Colonic mucosa (tissue), 4 donors: ENCODE data around the gene TAGLN. TPM values are rescaled to one million over a fixed set of nuclear protein-coding genes. Genes with fewer than 3 reads are reported as not detected.

Experiments
- DNase-seq: peaks from one replicate; pipeline ENCODE4 v3.0.0-alpha.2; 2020
- H3K27ac ChIP-seq: fragments of 200-600 bp; one replicate; pipeline ENCODE4 v1.8.0; 2021
- H3K27me3 ChIP-seq: fragments of 200-600 bp; one replicate; pipeline ENCODE4 v1.8.0; 2021
- H3K36me3 ChIP-seq: fragments of 200-600 bp; one replicate; pipeline ENCODE4 v1.8.0; 2021
- H3K4me1 ChIP-seq: fragments of 200-600 bp; one replicate; pipeline ENCODE4 v1.8.0; 2021; ENCODE audit warnings: mild to moderate bottlenecking
- H3K4me3 ChIP-seq: fragments of 200-600 bp; one replicate; pipeline ENCODE4 v1.8.0; 2021
- H3K9ac ChIP-seq, 2 donors: one replicate each; pipeline ENCODE4 v1.7.0; 2013; ENCODE audit warnings: control low read depth in 2 of 2, low read depth in 2 of 2, low read length in 2 of 2
- H3K9me3 ChIP-seq: fragments of 200-600 bp; one replicate; pipeline ENCODE4 v1.8.0; 2021
- CTCF ChIP-seq: fragments of 200-600 bp; IDR thresholded peaks from one replicate; pipeline ENCODE4 v1.8.0; 2022; ENCODE audit warnings: antibody characterized with exemption, mild to moderate bottlenecking
- intact Hi-C: fragments of 100-400 bp; cut with DNase I; formaldehyde crosslinking; loops from one replicate; pipeline ENCODE4 v1.14.1; 2022
- total RNA-seq, 2 donors: library from RNA; stranded (reverse); fragmentation: NEBNext Ultra II Directional in 1 of 2; extraction: Animal tissue kit (Norgen Biotek cat#: 25700) in 1 of 2; gene quantifications; one replicate each; pipeline ENCODE4 v1.2.1, GENCODE V29; 2021
- donor health status: healthy.
- donor health status: DM: no; HTN: no; CAD: no.
- donor health status: DM: no; HTN: no; CAD: no.

TAGLN gene
- total RNA-seq, 2 donors from 2014 or later, result 86.8 to 989 TPM

GRCh38 chr11:117160826-117161225 is 38.3 kb upstream of the TAGLN start:
- Histone ChIP-seq H3K27me3 (no peaks in the 10 kb centered on the region), H3K4me3 (no peak overlapping the region), H3K27ac (no peak overlapping the region), H3K9ac (no peak overlapping the region), H3K36me3 (peaks cover 20% of the 10 kb centered on the region), H3K9me3 (no peaks in the 10 kb centered on the region), H3K4me1 (no peaks in the 10 kb centered on the region)
- no peak for DNase-seq
- intact Hi-C loops, result no loop called here
- no peak for TF ChIP-seq CTCF

GRCh38 chr11:117166491-117166890 is 32.7 kb upstream of the TAGLN start:
- Histone ChIP-seq H3K27ac (no peak overlapping the region), H3K9me3 (no peaks in the 10 kb centered on the region), H3K4me3 (no peak overlapping the region), H3K36me3 (peaks cover 20% of the 10 kb centered on the region), H3K27me3 (no peaks in the 10 kb centered on the region), H3K9ac (no peak overlapping the region), H3K4me1 (no peaks in the 10 kb centered on the region)
- no peak for TF ChIP-seq CTCF
- no peak for DNase-seq
- intact Hi-C loops, result no loop called here

GRCh38 chr11:117169736-117170135 is 29.4 kb upstream of the TAGLN start:
- H3K4me3 ChIP-seq, result no peak overlapping the region
- no peak overlapping the region for H3K9ac ChIP-seq
- H3K4me1 ChIP-seq, result no peaks in the 10 kb centered on the region
- intact Hi-C loops, result no loop called here
- peaks cover 6% of the 10 kb centered on the region for H3K36me3 ChIP-seq
- TF ChIP-seq CTCF, result no peak
- no peaks in the 10 kb centered on the region for H3K9me3 ChIP-seq
- H3K27me3 ChIP-seq, result no peaks in the 10 kb centered on the region
- no peak for DNase-seq
- H3K27ac ChIP-seq, result no peak overlapping the region

GRCh38 chr11:117170210-117170609 is 29.0 kb upstream of the TAGLN start:
- no peak for TF ChIP-seq CTCF
- Histone ChIP-seq H3K4me3 (no peak overlapping the region), H3K4me1 (no peaks in the 10 kb centered on the region), H3K9ac (no peak overlapping the region), H3K27ac (no peak overlapping the region), H3K36me3 (peaks cover 4% of the 10 kb centered on the region), H3K27me3 (no peaks in the 10 kb centered on the region), H3K9me3 (no peaks in the 10 kb centered on the region)
- intact Hi-C loops, result no loop called here
- no peak for DNase-seq

- Histone ChIP-seq H3K27me3 (no peaks in the 10 kb centered on the region), H3K4me1 (no peaks in the 10 kb centered on the region), H3K27ac (no peak overlapping the region), H3K36me3 (no peaks in the 10 kb centered on the region), H3K4me3 (no peak overlapping the region), H3K9ac (no peak overlapping the region), H3K9me3 (no peaks in the 10 kb centered on the region)
- no peak for DNase-seq
- intact Hi-C loops, result no loop called here
- no peak for TF ChIP-seq CTCF
These were observed 28.2 kb upstream of the TAGLN start for GRCh38 chr11:117171007-117171403.
